Measurements from ENCODE around the gene RPIA. TPM values are rescaled to one million over a fixed set of nuclear protein-coding genes. Genes with fewer than 3 reads are reported as not detected.
A peak's percentile ranks its signal among the peaks of the same experiment; 100 is the strongest.
"Not testable (repeated sequence)": the region's sequence is repeated elsewhere in the genome, so short reads cannot be mapped to it uniquely, and the experiment has no call there.

RPIA gene
- total RNA-seq, 1 donor, result 13.2 TPM

- peak in 2 of 3 donors; percentile 69 for DNase-seq (ENCODE audit: low read depth in 2 of 3, low spot score in 2 of 3)
Measured at GRCh38 chr2:88765154-88765888, 73.8 kb downstream of the RPIA start.

DNA sequence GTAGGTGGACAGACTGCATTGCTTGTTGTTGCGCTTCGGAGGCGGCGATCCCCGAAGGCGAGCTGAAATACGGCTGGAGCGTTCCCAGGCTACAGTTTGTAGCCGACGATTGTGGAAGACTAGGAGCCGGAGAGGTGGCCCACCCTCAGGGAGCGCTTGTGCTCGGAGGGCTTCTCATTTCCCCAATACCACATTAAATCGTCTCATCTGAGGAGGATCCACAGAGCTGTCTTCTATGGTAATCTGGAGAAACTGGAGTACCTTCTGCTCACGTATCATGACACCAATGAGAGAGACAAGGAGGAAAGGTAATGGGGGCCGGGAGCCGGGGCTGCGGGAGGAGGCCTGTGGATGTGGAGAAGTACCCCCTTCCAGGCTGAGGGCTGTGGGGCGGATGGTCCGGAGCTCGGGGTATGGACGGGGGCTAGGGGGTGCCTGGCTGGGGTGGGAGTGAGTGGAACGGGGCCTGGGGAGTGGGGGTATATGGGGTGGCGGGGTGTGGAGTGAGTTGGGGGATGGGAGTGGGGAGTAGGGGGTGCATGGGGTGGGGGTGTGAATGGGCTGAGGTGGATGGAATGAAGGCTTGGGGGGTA lies 74.5 kb downstream of the RPIA start:
- not testable (repeated sequence) for DNase-seq (ENCODE audit: low read depth in 2 of 3, low spot score in 2 of 3)

DNA sequence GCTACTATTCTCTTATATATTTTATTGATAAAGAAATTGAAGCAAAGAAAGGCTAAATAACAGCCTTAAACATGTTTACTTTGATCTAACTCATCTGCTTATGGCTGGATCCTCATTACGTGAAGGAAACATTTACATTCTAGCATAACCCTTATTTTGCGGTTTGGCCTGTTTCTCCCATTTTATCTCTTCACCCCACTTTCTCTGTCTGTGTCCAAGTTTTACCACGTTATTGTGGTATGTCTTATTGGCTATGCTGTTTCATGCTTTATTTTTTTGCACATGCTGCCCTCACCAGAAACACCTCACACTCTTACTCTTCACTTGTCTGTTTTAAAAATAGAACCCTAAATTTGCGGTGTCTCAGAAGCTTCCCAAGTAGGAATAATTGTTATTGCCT lies 78.5 kb downstream of the RPIA start:
- no peak for DNase-seq (ENCODE audit: low read depth in 2 of 3, low spot score in 2 of 3)

DNA sequence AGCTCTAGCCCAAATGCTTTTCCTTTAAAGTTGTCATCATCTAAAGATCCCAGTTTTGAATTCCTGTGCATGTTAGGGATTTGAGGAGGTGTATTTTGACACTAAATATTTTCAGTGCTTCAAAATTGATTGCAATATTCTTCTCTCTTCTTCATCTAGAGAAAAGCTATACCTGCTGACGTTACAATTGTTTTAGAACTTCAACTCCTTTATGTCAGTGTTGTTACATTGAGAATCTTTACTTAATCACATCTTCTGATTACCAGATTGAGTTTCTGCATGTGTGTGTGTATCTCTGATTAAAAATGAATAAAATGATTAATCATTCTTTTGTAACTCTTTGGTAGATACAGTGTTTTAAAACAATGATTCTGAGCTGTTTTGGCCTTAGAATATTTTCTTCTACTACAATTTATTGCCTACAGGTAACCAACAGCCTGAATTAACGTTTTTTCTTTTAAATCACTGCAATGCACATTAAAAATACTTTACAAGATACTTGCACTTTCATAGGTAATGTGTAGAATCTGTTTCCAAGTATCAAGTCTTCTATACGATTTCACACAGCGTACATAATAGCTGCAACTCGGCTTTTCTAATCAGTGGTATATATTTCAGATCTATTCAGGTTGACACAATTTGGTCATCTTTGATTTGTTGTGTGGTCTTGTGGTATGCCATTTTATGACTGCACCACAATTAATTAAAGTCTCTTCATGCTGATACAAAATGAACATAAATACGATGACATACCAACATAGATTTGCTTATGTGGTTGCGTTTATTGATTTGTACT lies 82.0 kb downstream of the RPIA start:
- not testable (repeated sequence) for DNase-seq (ENCODE audit: low read depth in 2 of 3, low spot score in 2 of 3)

DNA sequence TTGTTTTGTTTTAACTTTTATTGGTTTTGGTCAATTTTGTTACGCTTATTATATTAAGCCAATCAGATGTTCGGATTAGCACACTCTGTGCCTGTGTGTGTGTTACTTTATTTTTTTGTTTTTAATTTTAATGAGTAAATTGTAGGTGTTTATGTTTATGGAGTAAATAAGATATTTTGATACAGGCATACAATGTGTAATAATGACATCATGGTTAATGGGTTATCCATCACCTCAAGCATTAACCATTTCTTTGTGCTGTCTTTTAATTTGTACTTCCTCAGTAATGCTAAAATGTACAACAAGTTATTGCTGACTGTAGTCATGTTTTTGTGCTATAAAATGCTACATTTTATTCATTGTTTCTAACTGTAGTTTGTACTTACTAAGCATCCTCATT lies 97.7 kb downstream of the RPIA start:
- not testable (repeated sequence) for DNase-seq (ENCODE audit: low read depth in 2 of 3, low spot score in 2 of 3)

- not testable (repeated sequence) for DNase-seq (ENCODE audit: low read depth in 2 of 3, low spot score in 2 of 3)
Measured at GRCh38 chr2:88795932-88796331, 104.5 kb downstream of the RPIA start.

DNA sequence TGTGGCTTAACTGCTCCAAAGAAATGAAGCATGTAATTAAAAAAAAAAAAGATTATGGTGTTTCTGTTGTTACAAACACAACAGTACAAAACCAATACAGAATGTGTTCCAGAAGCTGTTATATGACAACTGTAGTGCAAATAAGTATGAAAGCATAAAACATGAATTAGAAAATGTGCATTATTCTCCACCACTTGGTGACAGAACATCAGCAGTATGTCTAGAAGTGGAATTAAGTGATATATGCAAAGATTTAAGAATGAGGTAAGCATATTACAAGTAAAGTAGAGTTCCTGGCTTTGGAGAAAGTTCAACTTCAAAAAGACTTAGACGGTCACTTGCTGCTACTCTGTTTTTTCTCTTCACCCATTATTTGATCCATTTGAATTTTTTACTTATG lies 105.0 kb downstream of the RPIA start:
- not testable (repeated sequence) for DNase-seq (ENCODE audit: low read depth in 2 of 3, low spot score in 2 of 3)

DNA sequence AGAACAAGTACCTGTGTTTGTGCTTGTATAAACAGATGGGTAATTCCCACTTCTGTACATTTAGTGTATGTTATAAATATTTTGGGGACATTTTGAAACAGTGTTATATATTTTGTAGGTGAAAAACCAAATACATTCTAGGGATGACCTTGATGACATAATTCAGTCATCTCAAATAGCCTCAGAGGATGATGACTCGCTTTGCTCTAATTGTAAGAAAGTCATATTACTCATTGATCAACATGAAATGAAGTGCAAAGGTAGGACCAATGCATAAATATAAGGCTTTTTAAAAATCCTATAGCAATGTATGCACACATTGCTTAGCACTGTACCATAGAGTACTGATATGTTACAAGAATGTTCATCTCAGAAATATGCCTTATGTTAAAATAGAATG lies 105.7 kb downstream of the RPIA start:
- DNase-seq (ENCODE audit: low read depth in 2 of 3, low spot score in 2 of 3), result not testable (repeated sequence)

Other genes starting within 250 kb of the RPIA start
- not detected for gene FOXI3, start 239.0 kb upstream of the RPIA start, total RNA-seq
- gene EIF2AK3, start 64.2 kb upstream of the RPIA start, total RNA-seq, result 8.3 TPM

All from hematopoietic multipotent progenitor cell (in vitro differentiated cells).